ENCODE measurements around the gene HELT.

DNA sequence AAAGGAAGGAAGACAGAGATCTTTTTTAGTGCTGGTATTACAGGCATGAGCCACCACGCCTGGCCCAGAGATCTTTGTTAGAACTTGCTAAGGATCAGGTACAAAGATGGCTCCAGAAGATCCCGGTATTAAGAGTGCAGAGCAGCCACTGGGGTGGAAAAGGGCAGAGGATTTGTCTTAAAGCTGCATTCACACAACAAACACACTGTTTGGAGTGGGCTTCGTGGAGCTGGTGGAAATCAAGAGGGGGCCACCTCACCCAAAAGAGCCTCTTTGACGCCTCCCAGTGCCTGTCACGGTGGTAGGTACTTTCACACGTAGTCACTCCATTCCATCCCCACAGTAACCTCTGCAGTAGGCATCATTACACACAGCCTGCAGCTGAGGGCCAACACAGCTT lies 13.3 kb downstream of the HELT start:
- TF ChIP-seq, protein P1, sequence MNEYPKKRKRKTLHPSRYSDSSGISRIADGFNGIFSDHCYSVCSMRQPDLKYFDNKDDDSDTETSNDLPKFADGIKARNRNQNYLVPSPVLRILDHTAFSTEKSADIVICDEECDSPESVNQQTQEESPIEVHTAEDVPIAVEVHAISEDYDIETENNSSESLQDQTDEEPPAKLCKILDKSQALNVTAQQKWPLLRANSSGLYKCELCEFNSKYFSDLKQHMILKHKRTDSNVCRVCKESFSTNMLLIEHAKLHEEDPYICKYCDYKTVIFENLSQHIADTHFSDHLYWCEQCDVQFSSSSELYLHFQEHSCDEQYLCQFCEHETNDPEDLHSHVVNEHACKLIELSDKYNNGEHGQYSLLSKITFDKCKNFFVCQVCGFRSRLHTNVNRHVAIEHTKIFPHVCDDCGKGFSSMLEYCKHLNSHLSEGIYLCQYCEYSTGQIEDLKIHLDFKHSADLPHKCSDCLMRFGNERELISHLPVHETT (tag by site-specific recombination; IDR thresholded peaks at IDR 0.05) = no peak
- TF ChIP-seq, protein P2, sequence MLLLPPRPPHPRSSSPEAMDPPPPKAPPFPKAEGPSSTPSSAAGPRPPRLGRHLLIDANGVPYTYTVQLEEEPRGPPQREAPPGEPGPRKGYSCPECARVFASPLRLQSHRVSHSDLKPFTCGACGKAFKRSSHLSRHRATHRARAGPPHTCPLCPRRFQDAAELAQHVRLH (tag by site-specific recombination; IDR thresholded peaks at IDR 0.05) = no peak
- TF ChIP-seq, protein P3, sequence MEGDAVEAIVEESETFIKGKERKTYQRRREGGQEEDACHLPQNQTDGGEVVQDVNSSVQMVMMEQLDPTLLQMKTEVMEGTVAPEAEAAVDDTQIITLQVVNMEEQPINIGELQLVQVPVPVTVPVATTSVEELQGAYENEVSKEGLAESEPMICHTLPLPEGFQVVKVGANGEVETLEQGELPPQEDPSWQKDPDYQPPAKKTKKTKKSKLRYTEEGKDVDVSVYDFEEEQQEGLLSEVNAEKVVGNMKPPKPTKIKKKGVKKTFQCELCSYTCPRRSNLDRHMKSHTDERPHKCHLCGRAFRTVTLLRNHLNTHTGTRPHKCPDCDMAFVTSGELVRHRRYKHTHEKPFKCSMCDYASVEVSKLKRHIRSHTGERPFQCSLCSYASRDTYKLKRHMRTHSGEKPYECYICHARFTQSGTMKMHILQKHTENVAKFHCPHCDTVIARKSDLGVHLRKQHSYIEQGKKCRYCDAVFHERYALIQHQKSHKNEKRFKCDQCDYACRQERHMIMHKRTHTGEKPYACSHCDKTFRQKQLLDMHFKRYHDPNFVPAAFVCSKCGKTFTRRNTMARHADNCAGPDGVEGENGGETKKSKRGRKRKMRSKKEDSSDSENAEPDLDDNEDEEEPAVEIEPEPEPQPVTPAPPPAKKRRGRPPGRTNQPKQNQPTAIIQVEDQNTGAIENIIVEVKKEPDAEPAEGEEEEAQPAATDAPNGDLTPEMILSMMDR (tag by site-specific recombination; IDR thresholded peaks at IDR 0.05) = no peak
- TF ChIP-seq ZNF274 (IDR thresholded peaks at IDR 0.05; ENCODE audit: low read length) (no peak), ZNF274 (tag by site-specific recombination; IDR thresholded peaks at IDR 0.05; ENCODE audit: borderline replicate concordance) (no peak), ZNF2 (tag by site-specific recombination; IDR thresholded peaks at IDR 0.05) (no peak)

All from HEK293 (cell line).